Measurements from ENCODE around the gene MUC4.

DNA sequence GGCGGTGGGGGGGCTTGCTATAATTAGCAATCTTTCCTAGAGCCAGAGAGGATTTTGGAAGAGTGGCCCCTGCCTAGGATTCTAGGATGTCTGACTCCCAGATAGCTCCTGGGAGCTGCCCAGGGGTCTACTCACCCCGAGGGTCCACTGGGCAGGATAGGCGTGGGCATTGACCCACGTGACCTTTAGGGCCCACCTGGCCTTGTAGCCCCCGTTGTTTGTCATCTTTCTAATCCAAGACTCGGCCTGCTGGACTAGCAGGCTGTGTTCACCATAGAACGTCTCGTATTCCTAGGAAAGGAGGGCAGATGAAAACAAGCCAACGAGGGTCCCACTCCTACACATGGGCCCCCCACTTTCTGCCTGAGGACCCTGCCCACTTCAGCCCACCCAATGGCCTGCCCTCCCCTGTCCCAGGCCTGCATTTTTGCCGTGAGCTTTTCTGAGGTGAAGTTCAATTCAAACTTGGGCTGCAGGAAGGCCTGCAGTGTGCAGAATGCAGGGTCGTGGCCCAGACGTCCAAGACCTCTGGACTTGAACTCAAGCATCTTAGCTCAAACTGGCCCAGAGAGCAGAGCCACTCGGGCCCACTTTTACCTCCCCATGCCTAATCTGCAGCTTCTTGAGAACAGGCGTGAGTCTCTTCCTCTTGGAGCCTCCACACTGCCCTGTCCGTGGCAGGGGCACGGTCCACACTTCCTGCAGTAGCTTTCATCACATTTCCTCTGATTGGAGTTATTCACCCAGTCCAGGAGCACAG is 41.5 kb downstream of the MUC4 start:
- TF ChIP-seq, protein P1, sequence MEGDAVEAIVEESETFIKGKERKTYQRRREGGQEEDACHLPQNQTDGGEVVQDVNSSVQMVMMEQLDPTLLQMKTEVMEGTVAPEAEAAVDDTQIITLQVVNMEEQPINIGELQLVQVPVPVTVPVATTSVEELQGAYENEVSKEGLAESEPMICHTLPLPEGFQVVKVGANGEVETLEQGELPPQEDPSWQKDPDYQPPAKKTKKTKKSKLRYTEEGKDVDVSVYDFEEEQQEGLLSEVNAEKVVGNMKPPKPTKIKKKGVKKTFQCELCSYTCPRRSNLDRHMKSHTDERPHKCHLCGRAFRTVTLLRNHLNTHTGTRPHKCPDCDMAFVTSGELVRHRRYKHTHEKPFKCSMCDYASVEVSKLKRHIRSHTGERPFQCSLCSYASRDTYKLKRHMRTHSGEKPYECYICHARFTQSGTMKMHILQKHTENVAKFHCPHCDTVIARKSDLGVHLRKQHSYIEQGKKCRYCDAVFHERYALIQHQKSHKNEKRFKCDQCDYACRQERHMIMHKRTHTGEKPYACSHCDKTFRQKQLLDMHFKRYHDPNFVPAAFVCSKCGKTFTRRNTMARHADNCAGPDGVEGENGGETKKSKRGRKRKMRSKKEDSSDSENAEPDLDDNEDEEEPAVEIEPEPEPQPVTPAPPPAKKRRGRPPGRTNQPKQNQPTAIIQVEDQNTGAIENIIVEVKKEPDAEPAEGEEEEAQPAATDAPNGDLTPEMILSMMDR (IDR thresholded peaks at IDR 0.05; ENCODE audit: low read depth, low read length, missing input control) = no peak
- no peak for TF ChIP-seq FOXA1 (IDR thresholded peaks at IDR 0.05)
- TF ChIP-seq, protein P2, sequence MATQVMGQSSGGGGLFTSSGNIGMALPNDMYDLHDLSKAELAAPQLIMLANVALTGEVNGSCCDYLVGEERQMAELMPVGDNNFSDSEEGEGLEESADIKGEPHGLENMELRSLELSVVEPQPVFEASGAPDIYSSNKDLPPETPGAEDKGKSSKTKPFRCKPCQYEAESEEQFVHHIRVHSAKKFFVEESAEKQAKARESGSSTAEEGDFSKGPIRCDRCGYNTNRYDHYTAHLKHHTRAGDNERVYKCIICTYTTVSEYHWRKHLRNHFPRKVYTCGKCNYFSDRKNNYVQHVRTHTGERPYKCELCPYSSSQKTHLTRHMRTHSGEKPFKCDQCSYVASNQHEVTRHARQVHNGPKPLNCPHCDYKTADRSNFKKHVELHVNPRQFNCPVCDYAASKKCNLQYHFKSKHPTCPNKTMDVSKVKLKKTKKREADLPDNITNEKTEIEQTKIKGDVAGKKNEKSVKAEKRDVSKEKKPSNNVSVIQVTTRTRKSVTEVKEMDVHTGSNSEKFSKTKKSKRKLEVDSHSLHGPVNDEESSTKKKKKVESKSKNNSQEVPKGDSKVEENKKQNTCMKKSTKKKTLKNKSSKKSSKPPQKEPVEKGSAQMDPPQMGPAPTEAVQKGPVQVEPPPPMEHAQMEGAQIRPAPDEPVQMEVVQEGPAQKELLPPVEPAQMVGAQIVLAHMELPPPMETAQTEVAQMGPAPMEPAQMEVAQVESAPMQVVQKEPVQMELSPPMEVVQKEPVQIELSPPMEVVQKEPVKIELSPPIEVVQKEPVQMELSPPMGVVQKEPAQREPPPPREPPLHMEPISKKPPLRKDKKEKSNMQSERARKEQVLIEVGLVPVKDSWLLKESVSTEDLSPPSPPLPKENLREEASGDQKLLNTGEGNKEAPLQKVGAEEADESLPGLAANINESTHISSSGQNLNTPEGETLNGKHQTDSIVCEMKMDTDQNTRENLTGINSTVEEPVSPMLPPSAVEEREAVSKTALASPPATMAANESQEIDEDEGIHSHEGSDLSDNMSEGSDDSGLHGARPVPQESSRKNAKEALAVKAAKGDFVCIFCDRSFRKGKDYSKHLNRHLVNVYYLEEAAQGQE (IDR thresholded peaks at IDR 0.05) = no peak
- TF ChIP-seq SP1 (IDR thresholded peaks at IDR 0.05) = no peak
- TF ChIP-seq HNF4G (IDR thresholded peaks at IDR 0.05) = no peak
- no peak for TF ChIP-seq JUND (IDR thresholded peaks at IDR 0.05)
- TF ChIP-seq, protein P3, sequence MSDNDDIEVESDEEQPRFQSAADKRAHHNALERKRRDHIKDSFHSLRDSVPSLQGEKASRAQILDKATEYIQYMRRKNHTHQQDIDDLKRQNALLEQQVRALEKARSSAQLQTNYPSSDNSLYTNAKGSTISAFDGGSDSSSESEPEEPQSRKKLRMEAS (IDR thresholded peaks at IDR 0.05) = no peak
- TF ChIP-seq RXRA (IDR thresholded peaks at IDR 0.05) = no peak
- TF ChIP-seq, protein P4, sequence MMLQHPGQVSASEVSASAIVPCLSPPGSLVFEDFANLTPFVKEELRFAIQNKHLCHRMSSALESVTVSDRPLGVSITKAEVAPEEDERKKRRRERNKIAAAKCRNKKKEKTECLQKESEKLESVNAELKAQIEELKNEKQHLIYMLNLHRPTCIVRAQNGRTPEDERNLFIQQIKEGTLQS (IDR thresholded peaks at IDR 0.05) = no peak
- TF ChIP-seq TAF1 (conservative IDR thresholded peaks at IDR 0.05) = no peak
- TF ChIP-seq EGR1 (IDR thresholded peaks at IDR 0.05; ENCODE audit: low read depth in 2 of 2) = no peak
- TF ChIP-seq YY1 (IDR thresholded peaks at IDR 0.05) = no peak
- no peak for TF ChIP-seq RAD21 (IDR thresholded peaks at IDR 0.05)
- TF ChIP-seq GABPA (IDR thresholded peaks at IDR 0.05 in 1 of 2, conservative IDR thresholded peaks at IDR 0.05 in 1 of 2) = no peak

All from liver (tissue), 3 donors.